B cell (primary cell): ENCODE measurements around the gene ADCY2. TPM values are rescaled to one million over a fixed set of nuclear protein-coding genes. Genes with fewer than 3 reads are reported as not detected.

ENCODE experiments used
- ATAC-seq: fragments of 200-7000 bp; cut with Tn5 transposase; one replicate; pipeline ENCODE4 v1.10.0; 2021; ENCODE audit warnings: low read depth, mild to moderate bottlenecking, moderate number of reproducible peaks, moderate library complexity
- CTCF ChIA-PET: fragments of 350-600 bp; sonication (Branson Sonifier 250); formaldehyde crosslinking; loops from one replicate; lab custom pipeline; 2021; ENCODE audit warnings: antibody characterized with exemption, inconsistent platforms; lab: Charles Lee
- POLR2A ChIA-PET: fragments of 350-600 bp; sonication (Branson Sonifier 250); formaldehyde crosslinking; loops from one replicate; lab custom pipeline; 2021; ENCODE audit warnings: antibody characterized with exemption; lab: Charles Lee
- DNase-seq: peaks from one replicate; pipeline ENCODE4 v3.0.0; 2013
- H2AFZ ChIP-seq: 2 replicates; pipeline ENCODE4 v1.6.1; 2012; ENCODE audit warnings: mild to moderate bottlenecking, low read depth, low read length; ENCODE audit not compliant: insufficient read depth, poor library complexity, severe bottlenecking
- H3K27ac ChIP-seq, 2 donors: 1 replicate in 1 of 2; 2 replicates in 1 of 2; pipeline ENCODE4 v1.5.1; 2012 to 2013; ENCODE audit warnings: low read length in 2 of 2, mild to moderate bottlenecking in 2 of 2, moderate library complexity in 1 of 2
- H3K27me3 ChIP-seq, 4 experiments: fragments of 200-600 bp in 1 of 4; sonication (generic) in 1 of 4; replicated peaks in 1 of 4; 1 replicate in 2 of 4; 2 replicates in 2 of 4; pipeline versions ENCODE4 v1.6.1 to v1.7.0; 2013 to 2016; ENCODE audit warnings: low read length in 3 of 4, mild to moderate bottlenecking in 2 of 4, mixed read lengths in 1 of 4, moderate library complexity in 1 of 4; ENCODE audit not compliant: insufficient read depth in 4 of 4, control insufficient read depth in 3 of 4; ENCODE audit errors: control extremely low read depth in 1 of 4
- H3K36me3 ChIP-seq, 2 experiments: replicated peaks in 1 of 2; 1 replicate in 1 of 2; 2 replicates in 1 of 2; pipeline versions ENCODE4 v1.6.1 to v1.7.1; 2013; ENCODE audit warnings: low read length in 1 of 2; ENCODE audit not compliant: insufficient read depth in 2 of 2, control insufficient read depth in 1 of 2; ENCODE audit errors: control extremely low read depth in 1 of 2, extremely low read depth in 1 of 2
- H3K4me1 ChIP-seq, 2 donors: fragments of 200-600 bp in 1 of 2; sonication (generic) in 1 of 2; 1 replicate in 1 of 2; 2 replicates in 1 of 2; pipeline versions ENCODE4 v1.5.1 to v1.6.1; 2013 to 2017; ENCODE audit warnings: low read length in 2 of 2; ENCODE audit not compliant: control insufficient read depth in 2 of 2, insufficient read depth in 2 of 2
- H3K4me2 ChIP-seq: replicated peaks from 2 replicates; pipeline ENCODE3; 2012; ENCODE audit warnings: mild to moderate bottlenecking, low read depth, low read length; ENCODE audit not compliant: poor library complexity, severe bottlenecking
- H3K4me3 ChIP-seq, 5 experiments: fragments of 200-600 bp in 1 of 5; sonication (generic) in 1 of 5; 1 replicate in 3 of 5; 2 replicates in 2 of 5; pipeline versions ENCODE4 v1.5.1 to v1.7.0; 2011 to 2016; ENCODE audit warnings: low read length in 4 of 5, mild to moderate bottlenecking in 4 of 5, low read depth in 2 of 5, control low read depth in 1 of 5, moderate library complexity in 1 of 5; ENCODE audit not compliant: insufficient read depth in 1 of 5; ENCODE audit errors: control extremely low read depth in 1 of 5, extremely low read depth in 1 of 5
- H3K79me2 ChIP-seq: fragments of 200-600 bp; sonication (generic); one replicate; pipeline ENCODE4 v1.6.0; 2016; ENCODE audit warnings: low read length; ENCODE audit not compliant: control insufficient read depth, insufficient read depth
- H3K9ac ChIP-seq: fragments of 200-600 bp; sonication (generic); 2 replicates; pipeline ENCODE4 v1.6.1; 2017; ENCODE audit warnings: mild to moderate bottlenecking, low read length, moderate library complexity
- H3K9me3 ChIP-seq, 3 donors: one replicate each; pipeline versions ENCODE4 v1.6.1 to v1.7.1; 2013; ENCODE audit warnings: low read length in 2 of 3; ENCODE audit not compliant: control insufficient read depth in 2 of 3, insufficient read depth in 1 of 3; ENCODE audit errors: control extremely low read depth in 1 of 3
- H4K20me1 ChIP-seq: 2 replicates; pipeline ENCODE4 v1.6.0; 2012; ENCODE audit warnings: mild to moderate bottlenecking, low read length; ENCODE audit not compliant: insufficient read depth, control insufficient read depth, poor library complexity, severe bottlenecking
- H3K27ac Mint-ChIP-seq: one replicate; pipeline ENCODE4 v1.8.0; 2021; ENCODE audit warnings: mixed read lengths
- H3K27me3 Mint-ChIP-seq: one replicate; pipeline ENCODE4 v1.8.0; 2021; ENCODE audit warnings: mixed read lengths
- H3K4me1 Mint-ChIP-seq: one replicate; pipeline ENCODE4 v1.8.0; 2021; ENCODE audit warnings: mixed read lengths
- H3K4me3 Mint-ChIP-seq: one replicate; pipeline ENCODE4 v1.8.0; 2021; ENCODE audit warnings: mixed read lengths
- H3K9me3 Mint-ChIP-seq: one replicate; pipeline ENCODE4 v1.8.0; 2022; ENCODE audit warnings: mixed read lengths; ENCODE audit not compliant: insufficient read depth
- CTCF ChIP-seq: fragments of 200-600 bp; IDR thresholded peaks from one replicate; pipeline ENCODE4 v1.8.0; 2022; ENCODE audit warnings: antibody characterized with exemption, mild to moderate bottlenecking
- EZH2 ChIP-seq: IDR thresholded peaks from 2 replicates; pipeline ENCODE4 v1.6.1; 2012; ENCODE audit warnings: borderline replicate concordance, low read depth, mild to moderate bottlenecking, moderate library complexity, low read length; ENCODE audit not compliant: insufficient read depth, poor library complexity, severe bottlenecking
- intact Hi-C: fragments of 100-400 bp; cut with micrococcal nuclease; formaldehyde crosslinking; loops from one replicate; pipeline ENCODE4 v1.10.0; 2022
- polyA plus RNA-seq: library from polyadenylated mRNA; depleted of rRNA; stranded (reverse); fragments of >200 nt; gene quantifications from 2 replicates; pipeline ENCODE4 v1.2.3, GENCODE V29; 2012
- total RNA-seq, 2 donors: library from RNA; stranded (reverse); fragments of 120-200 nt in 1 of 2; gene quantifications; 1 replicate in 1 of 2; 2 replicates in 1 of 2; pipeline versions ENCODE4 v1.2.3 to v1.2.4, GENCODE V29; 2013 to 2022

The ADCY2 gene
- total and polyA plus RNA-seq, 2 donors (not counting 1 experiment from before 2014, with no cell fraction given) = not detected

- H3K27ac Mint-ChIP-seq = no peak overlapping the region
- intact Hi-C loops = no loop called here
- ATAC-seq (no peak), DNase-seq (no peak)
- peaks cover 7% of the 10 kb centered on the region for H3K4me1 Mint-ChIP-seq
- TF ChIP-seq CTCF = no peak
- TF ChIP-seq EZH2 = no peak
- peaks cover 15% of the 10 kb centered on the region for H4K20me1 ChIP-seq
- H3K27me3 ChIP-seq = no peaks in the 10 kb centered on the region
- H3K4me2 ChIP-seq = no peak overlapping the region
- H3K27me3 Mint-ChIP-seq = no peaks in the 10 kb centered on the region
- H3K36me3 ChIP-seq = peaks cover 9 to 63% of the 10 kb centered on the region in 2 experiments
- no peaks in the 10 kb centered on the region for H3K9me3 Mint-ChIP-seq
- H3K27ac ChIP-seq = no peak overlapping the region
- H2AFZ ChIP-seq = no peak overlapping the region
- no peaks in the 10 kb centered on the region for H3K9me3 ChIP-seq
- H3K4me1 ChIP-seq = no peaks in the 10 kb centered on the region
- H3K9ac ChIP-seq = no peak overlapping the region
- POLR2A ChIA-PET = no interaction called here
- no peak overlapping the region for H3K4me3 Mint-ChIP-seq
- H3K79me2 ChIP-seq = peaks cover 18% of the 10 kb centered on the region
- CTCF ChIA-PET = no interaction called here
- no peak overlapping the region for H3K4me3 ChIP-seq
Measured at GRCh38 chr5:7878381-7878873, 482.5 kb downstream of the ADCY2 start.
